H1 (cell line): ENCODE results near the gene LRP5. TPM values are rescaled to one million over a fixed set of nuclear protein-coding genes. Genes with fewer than 3 reads are reported as not detected.

Experiments
- ASH2L ChIP-seq: fragments of 200-600, 300-600 bp; sonication (generic); IDR thresholded peaks from one replicate; pipeline ENCODE4 v1.7.1; 2017; ENCODE audit warnings: low read length
- BACH1 ChIP-seq: IDR thresholded peaks from 2 replicates; pipeline ENCODE4 v1.6.1; 2012; ENCODE audit warnings: low read length, improper control_type of control experiment
- CHD7 ChIP-seq: fragments of 300-600 bp; sonication (generic); IDR thresholded peaks from 2 replicates; pipeline ENCODE4 v1.7.1; 2012; ENCODE audit warnings: low read length, moderate library complexity, mild to moderate bottlenecking, inconsistent platforms; ENCODE audit not compliant: insufficient replicate concordance
- HDAC2 ChIP-seq, 2 experiments: fragments of 300-600 bp in 1 of 2; sonication (generic) in 1 of 2; IDR thresholded peaks; 2 replicates each; pipeline ENCODE4 v1.6.1; 2011 to 2012; ENCODE audit warnings: low read depth in 2 of 2, low read length in 2 of 2, mild to moderate bottlenecking in 2 of 2, moderate library complexity in 2 of 2, borderline replicate concordance in 1 of 2, inconsistent platforms in 1 of 2
- KDM4A ChIP-seq: IDR thresholded peaks from one replicate; pipeline ENCODE4 v1.7.1; 2012; ENCODE audit warnings: low read depth, mild to moderate bottlenecking, moderate library complexity, low read length, inconsistent platforms; ENCODE audit not compliant: severe bottlenecking
- SIRT6 ChIP-seq: IDR thresholded peaks from one replicate; pipeline ENCODE4 v1.7.1; 2012; ENCODE audit warnings: low read length, inconsistent platforms
- SRF ChIP-seq: IDR thresholded peaks from 2 replicates; pipeline ENCODE4 v1.6.1; 2011; ENCODE audit warnings: mild to moderate bottlenecking, low read depth, low read length, moderate library complexity
- USF2 ChIP-seq: IDR thresholded peaks from 2 replicates; pipeline ENCODE4 v1.6.1; 2011; ENCODE audit warnings: low read length, improper control_type of control experiment
- polyA plus RNA-seq, 7 experiments: library from polyadenylated mRNA; depleted of rRNA in 3 of 7; stranded (reverse) in 5 of 7; unstranded in 2 of 7; fragments of >200 nt in 5 of 7; fragments of 200-250 nt in 2 of 7; gene quantifications; 1 replicate in 5 of 7; 2 replicates in 1 of 7; 4 replicates in 1 of 7; pipeline versions ENCODE4 v1.2.1 to v1.2.3, GENCODE V29; 2011 to 2013; ENCODE audit warnings: missing spikeins in 2 of 7, mixed read lengths in 2 of 7
- total RNA-seq: library from RNA; stranded (reverse); fragmentation: NEBNext Ultra II Directional; extraction: Animal tissue kit (Norgen Biotek cat#: 25700); gene quantifications from 2 replicates; pipeline ENCODE4 v1.2.1, GENCODE V29; 2021

LRP5 gene
- total and polyA plus RNA-seq, 2 of the 8 experiments (the other 6 are each of a cell fraction or from before 2014, with no cell fraction given) = 19.0 to 38.9 TPM

GRCh38 chr11:68369756-68370155 is 57.4 kb downstream of the LRP5 start (continued):
- TF ChIP-seq USF2 = no peak
- TF ChIP-seq ASH2L = no peak
- TF ChIP-seq HDAC2 (IDR thresholded peaks at IDR 0.05; ENCODE audit: borderline replicate concordance in 1 of 2, low read depth in 2 of 2, low read length in 2 of 2) = no peak
- no peak for TF ChIP-seq KDM4A
- TF ChIP-seq BACH1 = no peak
- no peak for TF ChIP-seq SRF
- TF ChIP-seq SIRT6 = no peak
- no peak for TF ChIP-seq CHD7
